GM21825 (cell line): ENCODE data around the gene DDX23.
"Not testable (repeated sequence)": the region's sequence is repeated elsewhere in the genome, so short reads cannot be mapped to it uniquely, and the experiment has no call there.

ENCODE experiments used
- ATAC-seq: cut with Tn5 transposase; IDR thresholded peaks from one replicate; pipeline ENCODE4 v1.9.1; 2021; ENCODE audit warnings: mild to moderate bottlenecking, moderate library complexity; ENCODE audit not compliant: unreplicated experiment

DDX23 gene

DNA sequence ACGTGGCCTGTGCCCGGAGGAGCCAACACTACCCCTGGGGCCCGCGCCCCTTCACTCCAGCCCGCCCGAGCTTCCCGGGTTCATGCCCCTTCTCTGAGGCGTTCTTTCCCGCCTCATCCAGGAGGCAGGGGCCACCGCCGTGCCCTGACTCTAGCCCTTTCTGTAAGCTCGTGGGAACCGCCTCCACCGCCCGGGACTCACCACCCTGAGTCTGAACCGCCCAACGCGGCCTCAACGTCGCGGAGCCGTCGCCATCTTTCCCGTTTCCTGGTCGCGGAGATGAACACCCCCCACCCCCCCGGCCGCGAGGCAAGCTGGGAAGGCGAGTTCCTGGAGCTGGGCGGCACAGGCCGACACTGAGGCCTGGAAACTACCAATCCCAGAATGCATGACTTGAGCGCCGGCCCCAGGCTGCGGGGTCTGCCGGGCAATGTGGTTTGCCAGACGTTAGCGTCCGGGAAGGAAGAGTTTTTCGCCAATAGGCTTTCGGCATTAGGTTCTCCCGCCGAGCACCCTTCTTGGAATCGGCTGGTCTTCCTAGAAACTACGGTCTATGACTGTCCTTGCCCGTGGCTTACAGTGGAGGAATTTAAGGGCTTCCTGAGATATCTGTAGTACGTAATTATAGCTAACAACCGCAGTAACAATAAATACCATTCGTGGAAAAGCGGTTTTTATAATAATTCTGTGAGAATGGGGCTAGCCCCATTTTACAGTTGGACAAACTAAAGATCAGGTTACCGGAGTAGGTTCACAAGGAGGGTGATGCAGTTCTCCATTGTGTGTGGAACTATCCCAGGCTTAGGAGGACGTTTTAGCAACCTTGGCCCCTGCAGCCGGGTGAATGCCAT, at the start of gene DDX23:
Gene DDX23, minus strand, starts transcription at position 281 of the 851 bp plus-strand sequence. CDS start 6,381 bp downstream, outside the sequence.
- peak; percentile 93 for ATAC-seq

DNA sequence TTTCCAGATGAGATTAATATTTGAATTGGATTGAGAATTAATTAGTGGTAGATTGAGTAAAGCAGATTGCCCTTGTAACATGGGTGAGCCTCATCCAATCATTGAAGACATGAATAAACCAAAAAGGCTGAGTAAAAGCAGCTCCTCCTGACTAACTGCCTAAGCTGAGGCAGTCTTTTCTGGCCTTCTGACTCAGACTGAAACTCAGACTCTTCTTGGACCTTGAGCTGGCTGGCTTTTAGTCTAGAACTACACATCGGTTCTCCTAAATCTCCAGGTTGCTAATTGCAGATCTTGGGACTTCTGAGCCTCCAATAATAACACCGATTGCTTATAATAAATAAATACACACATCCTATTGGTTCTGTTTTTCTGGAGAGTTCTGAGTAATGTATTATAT, 49.3 kb upstream of the DDX23 start:
- ATAC-seq: no peak

DNA sequence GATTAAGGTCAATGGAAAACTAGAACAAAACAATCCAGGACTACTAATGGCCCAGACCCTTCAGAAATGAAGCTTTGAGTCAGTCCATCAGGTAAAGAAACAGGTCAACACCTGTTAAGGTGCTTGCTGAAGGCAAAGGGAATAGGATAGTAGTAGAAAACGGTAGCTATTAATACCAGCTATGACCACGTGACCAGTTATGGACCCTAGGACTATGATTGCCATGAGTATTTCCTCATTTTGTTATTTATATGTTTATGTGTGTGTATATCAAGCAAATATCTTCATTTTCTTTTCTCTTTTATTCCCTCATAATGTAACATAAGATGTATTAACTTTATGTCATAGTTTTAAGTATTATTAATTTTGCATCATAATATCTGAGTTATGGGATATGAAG, 47.7 kb upstream of the DDX23 start:
- ATAC-seq: no peak

DNA sequence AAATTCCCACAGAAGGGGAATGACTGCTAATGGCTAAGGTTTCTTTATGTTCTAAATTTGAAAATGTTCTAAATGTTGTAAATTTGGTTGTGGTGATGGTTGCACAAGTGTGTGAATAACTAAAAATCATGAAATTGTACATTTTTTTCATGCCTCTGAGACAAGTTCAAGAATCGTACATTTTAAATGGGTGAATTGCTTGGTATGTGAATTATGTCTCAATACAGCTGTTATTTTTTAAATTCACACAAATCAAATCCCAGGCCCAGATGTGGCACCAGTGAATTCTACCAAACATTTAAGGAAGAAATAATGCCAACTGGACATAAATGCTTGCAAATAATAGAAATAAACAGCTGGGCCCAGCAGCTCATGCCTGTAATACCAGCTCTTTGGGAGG, 42.3 kb upstream of the DDX23 start:
- no peak for ATAC-seq

DNA sequence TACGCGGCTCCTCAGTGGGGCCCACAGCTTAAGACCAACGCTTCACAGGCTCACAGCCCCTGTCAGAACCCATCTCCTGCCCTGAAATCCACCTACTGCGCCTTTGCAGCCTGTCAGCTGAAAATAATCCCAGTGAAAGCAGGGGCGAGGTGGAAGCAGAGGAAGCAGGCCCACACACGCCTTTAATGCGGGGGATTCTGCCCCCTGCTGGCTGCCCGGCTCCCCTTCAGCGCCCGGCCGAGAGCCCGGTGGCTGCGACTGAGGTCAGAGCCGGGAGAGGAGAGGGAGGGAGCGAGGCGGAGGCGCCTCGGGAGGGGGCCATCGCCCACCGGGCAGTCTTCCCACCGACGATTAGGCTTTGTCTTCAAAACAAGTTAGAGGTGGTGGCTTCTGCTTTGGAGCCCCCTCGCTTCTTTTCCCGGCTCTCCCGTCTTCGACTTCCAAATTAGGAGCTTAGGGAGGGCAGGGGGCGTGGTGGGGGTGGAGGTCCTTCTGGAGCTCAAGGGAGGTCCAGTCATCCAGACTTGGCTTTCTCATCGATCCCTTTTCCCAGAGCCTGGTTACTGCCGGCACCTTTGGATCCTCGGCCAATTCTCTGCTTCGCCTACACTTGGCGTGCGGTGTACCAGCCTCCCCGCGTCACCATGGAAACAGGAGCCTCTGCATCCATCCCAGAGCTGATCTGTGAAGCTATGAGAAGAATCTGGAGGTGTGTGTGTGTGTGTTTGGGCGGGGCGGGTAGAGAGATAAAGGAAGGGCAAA, 38.9 kb upstream of the DDX23 start:
- ATAC-seq: no peak

DNA sequence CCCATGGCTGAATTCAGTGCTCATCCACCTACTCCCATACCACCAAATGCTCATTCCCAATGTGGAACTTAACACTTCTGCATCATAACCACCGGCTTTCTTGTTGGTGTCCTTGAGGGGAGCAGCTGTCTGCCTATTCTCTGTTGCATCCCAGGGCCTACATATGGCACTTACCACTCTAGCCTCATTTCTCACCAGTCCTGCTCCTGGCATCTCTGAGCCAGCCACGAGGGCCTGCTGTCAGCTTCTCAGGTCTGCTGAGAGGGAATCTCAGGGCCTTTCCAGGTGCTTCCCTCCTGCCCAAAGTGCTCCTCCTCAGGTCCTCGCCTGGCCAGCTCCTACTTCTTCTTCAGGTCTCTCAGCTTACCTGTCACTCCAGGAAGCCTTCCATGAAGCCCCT, 37.7 kb upstream of the DDX23 start:
- no peak for ATAC-seq

DNA sequence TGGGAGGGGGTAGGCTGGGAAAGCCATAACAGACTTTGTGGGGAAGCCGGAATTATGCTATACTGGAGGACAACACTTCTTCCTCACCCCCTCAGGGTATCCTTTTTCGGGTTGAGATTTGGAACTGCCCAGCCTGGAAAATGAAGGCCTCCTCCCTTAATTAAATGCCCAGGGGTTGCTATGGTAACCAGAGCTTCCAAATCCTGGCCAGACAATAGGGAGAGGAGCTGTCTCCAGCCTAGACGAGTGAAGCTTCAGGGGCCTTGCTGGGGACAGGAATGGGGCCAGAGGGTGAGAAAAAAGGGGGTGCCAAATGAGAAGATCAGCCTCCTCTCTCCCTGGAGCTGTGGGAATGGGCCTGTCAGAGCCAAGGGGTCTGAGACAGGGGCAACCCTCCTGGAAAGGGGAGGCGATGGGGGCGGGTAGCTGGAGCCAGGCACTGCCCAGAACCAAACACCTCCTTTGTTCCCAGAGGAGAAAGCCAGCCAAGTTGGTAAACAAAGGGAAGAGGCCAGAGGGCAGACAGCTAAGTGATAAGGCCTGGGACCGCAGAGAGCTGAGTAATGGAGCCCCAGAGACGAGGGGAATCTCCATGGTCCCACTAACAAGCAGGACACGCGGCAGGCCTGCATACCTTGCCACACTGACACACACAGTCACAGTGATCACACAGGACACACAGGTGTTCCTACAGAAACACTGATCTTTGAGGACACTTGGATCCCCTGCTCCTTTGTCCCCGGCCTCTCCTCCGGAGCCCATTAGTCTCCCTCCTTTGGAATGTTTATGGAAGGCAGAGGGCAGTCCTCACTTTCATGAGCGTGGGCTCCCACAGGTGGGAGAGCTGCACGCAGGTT, 31.6 kb upstream of the DDX23 start:
- ATAC-seq: no peak

DNA sequence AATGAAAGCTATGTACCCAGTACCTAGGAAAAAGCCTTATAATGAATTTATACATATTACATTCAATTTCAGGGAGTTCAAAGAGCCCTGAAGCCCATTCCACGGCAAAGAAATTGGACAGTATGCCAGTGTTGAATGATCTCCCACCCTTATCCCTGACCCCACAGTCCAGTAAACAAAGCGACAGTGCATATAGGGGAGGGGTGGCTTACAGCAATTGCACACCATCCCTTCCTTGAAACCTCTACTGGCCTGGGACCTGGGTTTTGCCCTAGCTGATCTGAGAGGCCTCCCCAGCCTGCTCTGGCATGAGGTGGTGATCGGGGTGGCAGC, 31.0 kb upstream of the DDX23 start:
- no peak for ATAC-seq

DNA sequence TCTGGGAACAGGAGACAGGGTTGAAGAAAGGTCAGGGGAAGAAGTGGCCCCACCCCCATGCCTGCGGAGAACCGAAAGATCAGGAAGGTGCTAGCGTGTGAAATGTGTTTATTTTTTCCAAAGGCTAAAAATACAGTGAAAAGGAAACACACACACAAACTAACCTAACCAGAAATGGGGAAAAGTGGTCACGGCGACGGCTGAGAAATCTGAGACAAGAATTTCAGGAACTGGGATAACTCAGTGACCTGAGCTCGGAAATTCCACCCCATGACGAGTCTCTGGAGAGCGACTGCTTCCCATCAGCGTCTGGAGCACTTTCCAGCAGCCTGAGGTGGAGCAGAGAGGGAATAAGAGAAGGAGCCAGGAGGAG, 30.3 kb upstream of the DDX23 start:
- ATAC-seq: no peak

DNA sequence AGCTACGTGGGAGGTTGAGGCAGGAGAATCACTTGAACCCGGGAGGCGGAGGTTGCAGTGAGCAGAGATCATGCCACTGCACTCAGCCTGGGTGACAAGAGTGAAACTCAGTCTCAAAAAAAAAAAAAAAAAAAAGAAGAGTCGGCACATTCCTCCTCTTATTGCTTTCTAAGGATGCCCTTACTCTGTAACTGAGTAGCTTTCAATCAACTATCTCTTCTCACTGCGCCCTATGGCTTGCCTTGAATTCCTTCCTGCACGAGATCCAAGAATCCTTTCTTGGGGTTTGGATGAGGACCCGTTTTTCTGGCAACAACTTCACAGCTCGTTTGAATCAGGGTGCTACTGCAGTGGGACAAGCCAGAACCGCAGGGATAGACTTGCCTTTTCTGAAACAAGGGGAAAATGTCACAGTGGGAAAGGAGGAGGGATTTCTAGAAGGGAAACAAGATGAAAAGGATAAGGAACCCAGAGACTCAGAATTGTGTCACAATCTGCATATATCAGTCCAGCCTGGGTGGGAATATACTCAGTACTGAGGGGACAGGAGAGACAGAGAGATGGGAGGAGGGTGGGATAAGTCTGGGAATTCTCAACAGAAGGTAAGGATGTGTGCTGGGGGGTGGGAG, 29.8 kb upstream of the DDX23 start:
- no peak for ATAC-seq

DNA sequence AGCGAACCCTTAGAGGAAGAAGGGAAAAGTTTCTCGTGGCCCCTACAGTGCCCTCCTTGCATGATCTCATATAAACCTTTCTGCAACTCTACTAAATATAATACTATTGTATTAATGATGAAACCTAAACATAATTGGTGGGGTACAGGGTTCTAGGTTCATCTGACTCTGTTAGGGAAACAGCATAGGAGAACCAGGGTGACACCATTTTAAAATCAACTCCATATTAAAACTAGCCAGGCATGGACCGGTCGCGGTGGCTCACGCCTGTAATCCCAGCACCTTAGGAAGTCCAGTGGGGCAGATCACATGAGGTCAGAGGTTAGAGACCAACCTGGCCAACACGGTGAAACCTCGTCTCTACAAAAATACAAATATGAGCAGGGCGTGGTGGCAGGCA, 28.7 kb upstream of the DDX23 start:
- no peak for ATAC-seq

DNA sequence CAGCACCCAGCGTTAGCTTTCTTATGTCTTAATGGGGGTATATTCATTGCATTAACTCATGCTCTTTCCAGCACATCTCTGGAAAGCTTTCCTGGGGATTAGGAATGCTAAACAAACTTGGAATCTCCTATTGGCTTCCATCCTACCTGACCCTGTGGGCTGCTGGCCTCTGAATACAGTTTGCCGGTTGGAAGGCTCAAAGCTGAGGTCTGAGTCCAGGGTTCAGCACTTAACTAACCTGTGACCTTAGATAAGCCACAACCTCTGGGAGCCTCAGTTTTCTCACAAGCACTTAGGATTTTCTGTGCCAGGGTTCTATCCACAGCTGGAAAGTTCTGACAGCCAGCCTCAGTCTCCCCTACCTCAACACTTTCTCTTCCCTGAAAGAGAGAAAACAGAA, 26.6 kb upstream of the DDX23 start:
- ATAC-seq: no peak

DNA sequence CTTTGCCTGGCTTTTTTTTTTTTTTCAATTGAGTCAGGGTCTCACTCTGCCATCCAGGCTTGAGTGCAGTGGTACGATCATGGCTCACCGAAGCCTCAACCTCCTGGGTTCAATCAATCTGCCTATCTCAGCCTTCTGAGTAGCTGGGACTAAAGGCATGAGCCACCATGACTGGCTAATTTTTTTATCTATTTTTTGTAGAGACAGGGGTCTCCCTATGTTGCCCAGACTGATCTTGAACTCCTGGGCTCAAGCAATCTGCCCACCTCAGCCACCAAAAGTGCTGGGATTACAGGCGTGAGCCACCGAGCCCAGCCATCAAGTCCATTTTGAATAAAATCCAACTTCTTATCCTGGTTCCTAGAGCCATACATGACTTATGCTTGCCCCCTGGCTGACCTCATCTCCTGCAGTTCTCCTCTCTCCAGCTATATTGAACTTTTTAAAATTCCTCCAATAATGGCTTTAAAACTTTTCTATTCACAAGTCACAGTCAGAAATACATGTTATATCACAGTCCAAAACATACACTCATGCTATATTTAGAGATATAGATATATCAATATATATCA, 24.1 kb upstream of the DDX23 start:
- no peak for ATAC-seq

DNA sequence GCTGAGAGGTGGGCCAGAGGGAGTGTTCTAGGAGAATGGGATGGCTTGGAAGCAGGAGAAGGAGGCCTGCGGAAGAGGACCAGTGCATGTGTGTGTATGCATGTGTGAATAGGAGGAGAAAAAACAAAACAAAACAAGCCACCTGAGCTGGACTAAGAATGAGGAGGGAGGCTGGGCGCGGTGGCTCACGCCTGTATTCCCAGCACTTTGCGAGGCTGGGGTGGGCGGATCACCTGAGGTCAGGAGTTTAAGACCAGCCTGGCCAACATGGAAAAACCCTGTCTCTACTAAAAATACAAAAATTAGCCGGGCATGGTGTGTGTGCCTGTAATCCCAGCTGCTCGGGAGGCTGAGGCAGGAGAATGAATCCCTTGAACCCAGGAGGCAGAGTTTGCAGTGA, 21.6 kb upstream of the DDX23 start:
- ATAC-seq: not testable (repeated sequence)

DNA sequence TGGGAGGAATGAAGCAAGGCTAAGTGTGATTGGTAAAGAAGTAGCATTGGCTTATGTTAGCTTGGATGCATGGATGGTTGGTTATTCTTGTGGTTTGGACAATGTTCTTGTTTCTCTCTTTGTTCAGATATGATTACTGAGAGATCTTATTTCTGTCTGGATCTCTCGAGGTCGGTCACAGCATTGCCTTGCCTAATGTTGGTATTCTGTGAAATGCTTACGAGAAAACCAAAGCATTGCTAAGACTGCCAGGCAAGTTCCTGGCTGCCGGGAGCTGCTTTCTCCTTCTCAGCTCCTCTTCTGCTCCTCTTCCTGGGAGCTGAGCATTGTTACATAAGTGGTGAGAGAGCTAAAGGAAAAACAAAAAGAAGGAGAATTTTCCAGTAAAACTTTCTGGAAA, 21.1 kb upstream of the DDX23 start:
- no peak for ATAC-seq

DNA sequence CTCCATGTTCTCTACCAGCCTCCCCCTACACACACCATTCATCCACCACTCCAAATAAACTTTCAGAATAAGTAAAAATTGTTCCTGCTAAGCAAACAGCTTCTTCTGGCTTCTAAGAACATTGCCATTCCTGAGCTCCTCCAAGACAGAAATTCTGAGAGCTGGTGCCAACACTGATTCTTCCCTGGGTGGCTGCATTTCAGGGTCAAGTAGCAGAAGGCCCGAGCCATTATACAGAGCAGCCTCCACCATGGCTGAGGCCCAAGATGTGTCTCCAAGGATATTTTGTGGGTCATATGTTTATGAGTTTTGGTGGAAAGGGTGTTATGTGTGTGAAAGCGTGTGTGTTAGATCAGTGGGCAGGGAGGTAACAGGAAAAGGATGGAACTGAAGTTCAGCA, 17.2 kb upstream of the DDX23 start:
- ATAC-seq: no peak

DNA sequence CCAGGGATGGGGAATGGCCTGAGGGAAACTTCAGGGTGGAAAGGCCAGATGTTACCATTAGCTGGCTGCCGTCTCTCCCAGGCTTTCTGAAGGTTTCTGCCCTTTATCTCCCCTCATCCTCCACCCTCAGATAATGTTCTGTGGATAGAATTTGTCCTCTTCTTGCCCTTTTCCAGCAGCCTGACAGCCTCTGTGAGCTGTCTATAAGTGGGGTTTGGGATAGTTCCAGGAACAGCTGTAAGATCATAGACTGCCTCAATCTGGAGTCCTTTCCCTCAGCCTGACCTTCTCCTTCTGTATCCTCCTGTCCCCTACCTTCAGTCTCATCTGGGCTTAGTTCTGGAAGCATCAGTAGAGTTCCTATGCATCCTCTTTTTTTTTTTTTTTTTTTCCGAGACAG, 16.5 kb upstream of the DDX23 start:
- no peak for ATAC-seq

DNA sequence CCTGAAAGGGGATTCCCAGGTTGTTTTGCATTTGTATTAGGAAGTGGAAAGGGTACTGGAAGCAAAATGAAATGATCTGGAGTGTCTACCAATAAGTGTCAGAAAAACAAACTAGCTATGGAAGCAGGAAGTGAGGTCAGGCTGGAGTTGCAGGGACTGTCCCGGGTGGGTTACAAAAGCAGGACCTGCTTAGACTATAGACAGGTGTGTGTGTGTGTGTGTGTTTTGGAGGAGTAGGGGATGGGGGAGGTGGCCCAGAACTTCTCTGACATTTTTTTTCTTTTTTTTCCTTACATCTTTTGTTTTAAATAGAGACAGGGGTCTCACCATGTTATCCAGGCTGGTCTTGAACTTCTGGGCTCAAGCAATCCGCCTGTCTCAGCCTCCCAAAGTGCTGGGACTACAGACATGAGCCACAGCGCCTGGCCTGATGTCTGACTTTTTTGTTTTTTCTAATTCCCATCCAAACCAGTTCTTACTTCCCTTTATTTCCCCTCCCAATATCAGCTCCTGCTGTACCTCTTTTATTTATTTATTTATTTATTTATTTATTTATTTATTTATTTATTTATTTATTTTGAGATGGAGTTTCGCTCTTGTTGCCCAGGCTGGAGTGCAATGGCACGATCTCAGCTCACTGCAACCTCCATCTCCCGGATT, 14.2 kb upstream of the DDX23 start:
- no peak for ATAC-seq

DNA sequence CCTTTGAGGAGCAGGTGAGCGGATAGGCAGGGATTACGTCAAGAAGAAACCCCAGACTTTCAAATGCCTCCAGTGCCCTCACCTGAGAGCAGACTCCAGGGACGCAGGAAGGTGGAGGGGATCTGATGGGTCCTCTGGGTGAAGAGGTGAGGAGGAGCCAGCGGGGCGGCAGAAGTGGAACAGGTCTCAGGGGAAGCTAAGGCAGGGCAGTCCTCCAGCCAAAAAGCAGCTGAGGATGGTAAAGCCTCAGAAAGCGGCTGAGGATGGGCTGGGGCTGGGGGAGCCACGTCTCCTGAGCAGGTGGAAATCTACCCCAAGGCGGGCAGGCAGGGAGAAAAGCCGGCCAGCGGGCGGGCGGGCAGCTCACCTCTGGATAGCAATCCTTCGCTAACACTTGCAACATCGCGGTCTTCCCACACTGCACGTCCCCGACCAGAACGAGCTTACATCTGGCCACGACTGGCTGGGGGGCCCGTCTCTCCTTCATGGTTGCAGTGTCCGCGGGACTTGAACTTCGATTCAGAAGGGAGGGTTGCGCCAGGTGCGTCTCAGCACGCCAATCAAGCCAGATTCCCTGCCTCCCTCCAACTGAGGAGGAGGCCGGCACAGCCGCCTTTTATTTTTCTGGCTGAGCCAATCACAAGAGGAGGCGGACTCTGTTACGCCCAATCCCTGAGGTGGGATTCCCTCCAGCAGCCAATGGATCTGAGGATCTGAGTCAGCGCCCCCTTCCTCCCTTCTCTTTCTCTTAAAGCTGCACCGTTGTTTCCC, 13.5 kb upstream of the DDX23 start, which contains the start of gene RND1:
Gene RND1, minus strand, starts transcription at position 590 of the 771 bp plus-strand sequence. Its CDS starts 103 bp downstream, at position 487.
- ATAC-seq: peak; percentile 82
